Fibroblast of mammary gland (primary cell): ENCODE data around the gene SYCN.
A peak's percentile ranks its signal among the peaks of the same experiment; 100 is the strongest.

Source experiments
- DNase-seq: peaks from one replicate; pipeline ENCODE4 v3.0.0-alpha.2; 2010; ENCODE audit warnings: low read depth
- H3K4me3 ChIP-seq: 2 replicates; pipeline ENCODE4 v1.5.1; 2011; ENCODE audit warnings: low read depth, mild to moderate bottlenecking, low read length, moderate library complexity; ENCODE audit not compliant: control insufficient read depth
- CTCF ChIP-seq: conservative IDR thresholded peaks from 2 replicates; pipeline ENCODE4 v1.5.1; 2011; ENCODE audit warnings: low read depth, low read length, inconsistent platforms; ENCODE audit not compliant: control insufficient read depth, insufficient read depth

The SYCN gene

GRCh38 chr19:39192846-39193245 lies 11.2 kb downstream of the SYCN start:
- no peak overlapping the region for H3K4me3 ChIP-seq
- no peak for TF ChIP-seq CTCF
- DNase-seq: no peak

GRCh38 chr19:39190768-39191167 lies 13.3 kb downstream of the SYCN start:
- TF ChIP-seq CTCF: no peak

GRCh38 chr19:39188960-39189359 lies 15.1 kb downstream of the SYCN start:
- no peak for TF ChIP-seq CTCF
- DNase-seq: no peak
- no peak overlapping the region for H3K4me3 ChIP-seq

More at GRCh38 chr19:39190768-39191167, 13.3 kb downstream of the SYCN start:
- DNase-seq: no peak
- H3K4me3 ChIP-seq: no peak overlapping the region

- no peak for DNase-seq
- no peak overlapping the region for H3K4me3 ChIP-seq
- TF ChIP-seq CTCF: no peak
Observed at GRCh38 chr19:39187552-39187943, 16.5 kb downstream of the SYCN start.

- no peak overlapping the region for H3K4me3 ChIP-seq
- TF ChIP-seq CTCF: no peak
Observed at GRCh38 chr19:39186391-39186790, 17.7 kb downstream of the SYCN start.

GRCh38 chr19:39183104-39183503 lies 21.0 kb downstream of the SYCN start:
- TF ChIP-seq CTCF: no peak
- no peak overlapping the region for H3K4me3 ChIP-seq
- peak; percentile 12 for DNase-seq

More at GRCh38 chr19:39186391-39186790, 17.7 kb downstream of the SYCN start:
- no peak for DNase-seq

GRCh38 chr19:39182174-39182505 lies 21.9 kb downstream of the SYCN start:
- DNase-seq: peak; percentile 22
- TF ChIP-seq CTCF: no peak
- H3K4me3 ChIP-seq: no peak overlapping the region
